A549 (cell line): ENCODE data around the gene PRR9.

Experiments
- CHD4 ChIP-seq: fragments of 200-600 bp; sonication (generic); IDR thresholded peaks from 2 replicates; pipeline ENCODE4 v1.6.1; 2016; ENCODE audit warnings: antibody characterized with exemption, mild to moderate bottlenecking, borderline replicate concordance
- MAFK ChIP-seq: fragments of 450-650 bp; IDR thresholded peaks from 2 replicates; pipeline ENCODE4 v1.6.1; 2014; ENCODE audit not compliant: partially characterized antibody
- POLR2A ChIP-seq: IDR thresholded peaks from 2 replicates; pipeline ENCODE4 v1.6.1; 2012; ENCODE audit warnings: mild to moderate bottlenecking, low read length

DNA sequence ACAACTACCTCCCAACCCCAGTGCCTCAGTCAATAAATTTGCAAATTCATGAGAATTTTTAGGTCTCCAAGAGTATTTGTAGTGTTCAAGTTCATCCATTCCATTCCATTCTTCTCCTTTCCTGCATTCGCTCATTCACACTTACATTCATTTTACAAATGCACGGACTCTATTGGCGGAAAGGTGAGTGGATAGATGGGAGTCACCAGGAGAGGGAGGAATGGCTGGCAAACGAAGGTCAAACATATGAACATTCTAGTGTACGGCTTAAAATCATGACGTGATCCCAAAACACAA is 44.6 kb downstream of the PRR9 start:
- no peak for TF ChIP-seq CHD4
- TF ChIP-seq MAFK = no peak
- TF ChIP-seq POLR2A = no peak
